Inflammatory macrophage treated with lipopolysaccharide for 1 hour (primary cell): Measurements from ENCODE around the gene PRIM2.
"Not testable (repeated sequence)": the region's sequence is repeated elsewhere in the genome, so short reads cannot be mapped to it uniquely, and the experiment has no call there.

Experiments
- DNase-seq, 2 donors: peaks; one replicate each; pipeline ENCODE4 v3.0.0-alpha.2; 2020 to 2022

The PRIM2 gene

GRCh38 chr6:57658526-57658925, 341.1 kb downstream of the PRIM2 start:
- DNase-seq, result not testable (repeated sequence)

DNA sequence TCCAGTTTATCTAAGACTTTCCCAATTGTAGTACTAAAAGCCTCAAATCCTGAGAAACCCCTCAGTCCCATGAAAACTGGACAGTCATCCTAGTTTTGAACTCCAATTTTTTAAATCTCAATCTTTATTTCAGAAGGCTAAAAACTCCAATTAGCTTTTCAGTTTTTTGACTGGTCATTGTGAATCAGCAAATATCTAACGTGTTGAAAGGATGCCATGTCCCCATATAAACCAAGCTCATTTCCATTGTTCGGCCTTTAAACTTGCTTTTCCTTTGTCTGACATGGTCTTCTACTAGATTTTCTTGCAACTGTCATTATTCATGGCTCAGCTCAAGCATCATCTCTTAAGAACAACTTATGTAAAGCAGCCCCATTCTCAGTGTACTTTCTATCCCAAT, 342.4 kb downstream of the PRIM2 start:
- DNase-seq, result not testable (repeated sequence)

DNA sequence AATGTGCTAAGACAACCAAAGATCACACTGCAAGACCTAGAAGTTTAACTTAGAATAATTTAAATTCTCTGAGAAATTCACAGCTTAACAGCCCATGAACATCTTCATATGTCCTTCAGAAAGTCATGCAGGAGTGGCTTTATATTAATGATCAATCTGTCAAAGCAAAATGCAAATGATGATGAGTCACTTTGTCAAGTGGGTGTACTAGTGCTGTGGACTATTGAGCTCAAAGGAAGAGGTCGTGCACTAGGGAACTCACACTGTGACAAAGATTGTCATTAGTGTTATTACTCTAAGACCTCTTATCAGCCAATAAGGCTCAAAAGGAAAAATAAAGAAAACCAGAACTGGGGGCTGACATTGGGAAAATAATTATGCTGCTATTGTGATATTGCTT, 343.5 kb downstream of the PRIM2 start:
- not testable (repeated sequence) for DNase-seq

GRCh38 chr6:57668108-57668507, 350.7 kb downstream of the PRIM2 start:
- not testable (repeated sequence) for DNase-seq

DNA sequence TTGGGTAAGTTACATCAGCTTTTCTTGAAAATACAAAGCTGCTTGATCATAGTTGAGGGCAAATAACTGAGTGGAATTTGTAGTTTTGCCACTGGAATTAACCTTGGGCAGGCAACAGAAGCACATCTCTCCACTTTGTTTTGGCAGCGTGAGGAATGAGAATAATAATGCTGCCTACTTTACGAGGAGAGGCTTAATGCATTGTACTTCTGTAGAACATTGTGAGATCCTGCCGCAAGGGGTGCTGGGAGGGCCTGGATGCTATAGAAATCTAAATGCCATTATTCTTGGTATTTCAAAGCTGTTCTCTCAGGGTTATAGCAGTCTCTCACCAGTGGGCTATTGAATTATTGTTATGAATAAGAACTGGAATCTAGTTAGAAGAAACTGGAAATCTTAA, 353.8 kb downstream of the PRIM2 start:
- not testable (repeated sequence) for DNase-seq

DNA sequence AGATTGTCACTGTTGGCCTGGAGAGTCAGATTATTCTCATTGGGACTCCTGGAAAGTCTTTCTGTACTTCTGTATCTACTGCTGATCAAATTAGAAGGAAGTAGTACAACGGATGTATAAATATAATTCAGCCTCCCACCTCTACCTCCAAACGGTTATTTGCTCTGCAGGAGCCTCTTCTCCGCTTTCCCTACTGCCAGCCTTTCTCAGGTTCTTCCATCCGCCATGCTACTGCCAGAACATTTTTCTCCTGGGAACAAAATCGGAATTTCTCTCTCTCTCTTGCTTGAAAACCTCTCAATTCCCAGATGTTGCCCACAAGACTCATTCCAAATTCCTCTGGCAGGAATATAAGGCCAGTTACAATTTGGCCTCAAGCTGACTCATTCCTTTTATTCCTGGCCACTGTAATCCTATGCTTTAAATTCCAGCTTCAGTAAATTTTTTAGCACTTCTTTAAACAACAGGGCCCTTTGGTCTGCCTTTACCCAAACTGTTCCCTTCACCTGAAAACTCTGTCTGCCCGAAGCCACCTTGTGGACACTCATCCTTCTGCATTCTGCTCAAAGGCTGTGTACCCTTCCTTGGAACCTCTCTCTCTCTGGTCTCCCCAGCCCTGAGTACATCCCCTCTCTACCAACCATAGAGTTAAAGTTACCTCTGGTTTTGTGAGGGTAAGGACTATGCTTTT, 354.7 kb downstream of the PRIM2 start:
- not testable (repeated sequence) for DNase-seq

DNA sequence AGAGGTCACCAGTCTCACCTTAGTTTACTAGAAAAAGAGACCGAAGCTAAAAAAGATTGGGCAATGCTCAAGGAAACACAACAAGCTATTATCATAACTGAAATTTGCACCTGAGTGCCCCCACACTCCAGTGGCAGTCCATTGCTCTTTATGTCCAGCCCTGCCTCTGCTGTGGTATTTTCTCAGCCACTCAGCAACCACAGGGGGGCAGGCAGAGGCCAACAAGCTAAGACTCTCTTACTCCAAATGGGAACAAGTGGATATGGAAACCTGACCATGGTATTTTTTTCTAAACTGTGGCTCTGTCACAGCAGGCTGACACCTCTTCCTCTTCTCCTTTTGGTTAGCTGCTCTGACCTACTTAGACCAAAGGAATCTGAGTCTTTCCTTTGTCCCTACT, 355.9 kb downstream of the PRIM2 start:
- not testable (repeated sequence) for DNase-seq

- not testable (repeated sequence) for DNase-seq
Measured at GRCh38 chr6:57675386-57675785, 358.0 kb downstream of the PRIM2 start.

DNA sequence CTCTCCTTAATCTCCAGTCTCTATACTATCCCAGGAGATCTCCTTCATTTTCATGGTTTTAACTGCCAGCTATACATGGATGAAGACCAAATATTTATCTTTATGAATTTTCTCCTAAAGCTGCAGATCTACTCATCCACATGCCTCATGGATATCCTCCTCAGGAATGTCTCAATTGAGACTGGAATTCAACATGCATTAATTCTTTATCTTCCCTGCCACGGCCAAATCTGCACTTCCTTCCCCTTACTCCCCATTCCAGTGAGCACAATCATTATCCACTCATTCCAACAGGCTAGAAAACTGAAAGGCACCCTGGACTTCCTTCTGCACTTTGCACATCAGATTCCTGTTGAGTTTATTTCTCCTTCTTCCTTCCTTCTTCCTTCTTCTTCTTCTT, 379.0 kb downstream of the PRIM2 start:
- DNase-seq, result not testable (repeated sequence)
